Measurements from ENCODE around the gene PPP4R3A.
A peak's percentile ranks its signal among the peaks of the same experiment; 100 is the strongest.
"Not testable (repeated sequence)": the region's sequence is repeated elsewhere in the genome, so short reads cannot be mapped to it uniquely, and the experiment has no call there.

Gene PPP4R3A

DNA sequence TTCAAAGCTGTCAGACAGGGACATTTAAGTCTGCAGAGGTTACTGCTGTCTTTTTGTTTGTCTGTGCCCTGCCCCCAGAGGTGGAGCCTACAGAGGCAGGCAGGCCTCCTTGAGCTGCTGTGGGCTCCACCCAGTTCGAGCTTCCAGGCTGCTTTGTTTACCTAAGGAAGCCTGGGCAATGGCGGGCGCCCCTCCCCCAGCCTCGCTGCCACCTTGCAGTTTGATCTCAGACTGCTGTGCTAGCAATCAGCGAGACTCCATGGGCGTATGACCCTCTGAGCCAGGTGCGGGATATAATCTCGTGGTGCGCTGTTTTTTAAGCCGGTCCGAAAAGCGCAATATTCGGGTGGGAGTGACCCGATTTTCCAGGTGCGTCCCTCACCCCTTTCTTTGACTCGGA, 73.8 kb downstream of the PPP4R3A start:
- not testable (repeated sequence) for DNase-seq

- DNase-seq, result no peak
These were observed 80.7 kb downstream of the PPP4R3A start for GRCh38 chr14:91429385-91429784.

DNA sequence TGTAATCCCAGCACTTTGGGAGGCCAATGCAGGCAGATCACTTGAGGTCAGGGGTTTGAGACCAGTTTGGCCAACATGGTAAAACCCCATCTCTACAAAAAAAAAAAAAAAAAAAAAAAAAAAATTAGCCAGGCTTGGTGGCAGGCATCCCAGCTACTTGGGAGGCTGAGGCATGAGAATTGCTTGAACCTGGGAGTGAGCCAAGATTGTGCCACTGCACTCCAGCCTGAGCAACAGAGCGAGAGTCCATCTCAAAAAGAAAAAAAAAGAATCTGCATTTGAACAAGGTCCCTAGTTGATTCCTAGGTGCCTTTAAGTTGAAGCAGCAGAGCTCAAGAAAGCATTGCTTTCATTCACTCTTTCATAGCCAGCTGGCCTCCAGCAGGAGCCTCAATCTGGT, 81.2 kb downstream of the PPP4R3A start:
- DNase-seq, result not testable (repeated sequence)

DNA sequence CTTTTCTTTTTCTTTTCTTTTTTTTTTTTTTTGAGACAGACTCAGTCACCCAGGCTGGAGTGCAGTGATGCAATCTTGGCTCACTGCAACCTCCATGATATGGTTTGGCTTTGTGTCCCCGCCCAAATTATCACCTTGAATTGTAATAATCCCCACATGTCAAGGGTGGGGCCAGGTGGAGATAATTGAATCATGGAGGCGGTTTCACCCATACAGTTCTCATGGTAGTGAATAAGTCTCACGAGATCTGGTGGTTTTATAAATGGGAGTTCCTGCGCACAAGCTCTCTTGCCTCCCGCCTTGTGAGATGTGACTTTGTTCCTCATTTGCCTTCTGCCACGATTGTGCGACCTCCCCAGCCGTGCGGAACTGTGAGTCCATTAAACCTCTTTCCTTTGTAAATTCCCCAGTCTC, 84.6 kb downstream of the PPP4R3A start:
- not testable (repeated sequence) for DNase-seq

GRCh38 chr14:91424813-91425530, 85.1 kb downstream of the PPP4R3A start:
- no peak for DNase-seq

- DNase-seq, result no peak
These were observed 89.4 kb downstream of the PPP4R3A start for GRCh38 chr14:91420686-91421085.

DNA sequence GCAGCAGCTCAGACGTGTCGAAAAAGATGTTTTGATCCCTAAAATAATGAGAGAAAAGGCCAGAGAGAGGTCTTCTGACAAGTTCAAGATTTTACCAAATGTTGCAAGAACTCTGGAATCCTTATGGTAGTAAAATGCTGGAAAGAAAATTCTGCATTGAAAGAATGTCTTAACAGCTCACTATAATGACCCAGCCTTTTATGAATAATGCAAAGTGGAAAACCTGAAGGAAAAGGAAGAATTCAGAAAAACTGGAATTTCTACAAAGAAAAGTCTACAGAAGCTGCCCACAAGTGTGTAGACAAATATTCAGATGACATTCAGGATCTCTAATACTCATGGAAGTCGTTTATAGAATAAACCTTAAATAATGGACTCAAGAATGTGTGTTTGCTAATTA, 90.7 kb downstream of the PPP4R3A start:
- no peak for DNase-seq

- no peak for DNase-seq
These were observed 91.1 kb downstream of the PPP4R3A start for GRCh38 chr14:91419044-91419397.

DNA sequence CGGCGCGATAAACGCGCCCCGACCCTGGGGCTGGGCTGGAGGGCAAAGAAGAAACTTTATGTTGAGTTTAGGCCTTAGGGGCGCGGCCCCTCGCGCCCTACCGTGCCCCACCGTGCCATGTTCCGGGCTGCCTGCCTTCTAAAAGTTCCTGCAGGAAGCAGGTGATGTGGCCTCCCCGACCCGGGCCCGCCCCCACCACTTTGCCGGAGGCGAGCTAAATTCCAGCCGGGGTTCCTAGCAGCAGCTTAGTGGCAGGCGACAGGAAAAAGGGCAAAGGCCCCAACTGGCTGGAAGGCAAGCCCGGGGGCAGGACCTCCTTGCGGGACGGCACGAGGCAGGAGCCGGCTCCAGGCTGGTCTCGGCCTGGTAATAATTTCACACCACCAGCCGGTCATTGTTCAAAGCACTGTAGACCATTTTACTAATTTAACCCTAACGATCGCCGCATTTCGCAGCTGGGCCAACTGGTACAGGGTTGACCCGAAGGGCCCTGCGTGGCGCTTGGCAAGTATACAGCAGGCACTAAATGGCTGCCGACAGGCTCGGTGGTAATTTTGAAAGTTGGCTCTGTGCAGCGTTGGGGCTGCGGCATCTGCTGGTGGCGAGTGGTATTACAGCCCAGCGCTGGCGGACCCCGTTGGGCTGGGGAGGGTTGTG, 91.6 kb downstream of the PPP4R3A start:
- DNase-seq, result peak; percentile 82

GRCh38 chr14:91417983-91418386, 92.1 kb downstream of the PPP4R3A start:
- peak; percentile 56 for DNase-seq

DNA sequence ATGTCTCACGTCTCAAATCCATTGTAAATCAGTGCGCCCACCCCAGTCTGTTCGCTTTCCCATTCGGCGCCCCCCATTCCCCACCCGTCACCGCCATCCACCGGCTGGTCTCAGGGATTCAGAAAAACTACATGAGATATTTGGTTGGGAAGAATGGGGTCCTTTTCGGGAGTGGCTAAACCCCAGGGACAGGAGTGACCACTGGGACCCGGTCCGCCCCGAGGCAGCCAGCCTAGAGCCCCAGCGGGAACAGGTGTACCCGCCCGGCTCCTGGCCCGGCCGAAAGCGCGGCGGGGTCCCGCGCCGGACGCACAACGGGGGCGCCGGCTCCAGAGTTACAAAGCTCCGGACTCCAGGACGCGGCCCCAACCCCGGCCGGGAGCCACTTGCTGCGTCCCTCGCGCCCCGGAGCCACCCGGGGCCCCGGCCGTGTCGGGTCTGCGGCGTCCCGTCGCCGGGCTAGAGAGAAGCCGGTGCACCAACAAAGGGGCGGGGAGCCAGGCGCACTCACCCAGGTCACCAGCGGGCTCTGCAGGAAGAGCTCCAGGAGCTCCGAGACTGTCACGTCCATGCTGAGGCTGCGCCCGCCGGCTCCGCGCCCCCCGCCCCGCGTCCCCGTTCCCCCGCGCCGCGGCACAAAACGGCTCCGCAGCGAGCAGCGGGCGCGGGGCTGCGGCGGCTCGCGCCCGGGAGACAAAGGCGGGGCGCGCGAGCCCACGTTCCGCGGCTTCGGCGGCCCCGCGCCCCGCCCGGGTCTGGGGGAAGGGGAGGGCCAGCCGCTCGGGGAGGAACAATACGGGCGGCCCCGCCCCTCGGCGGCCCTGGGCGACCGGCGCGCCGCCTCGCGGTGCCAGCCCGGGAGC, 92.8 kb downstream of the PPP4R3A start, which contains the start of gene CCDC88C:
Gene CCDC88C, minus strand, starts transcription at position 701 of the 863 bp plus-strand sequence. Its CDS starts 130 bp downstream, at position 571.
- peak; percentile 65 for DNase-seq

GRCh38 chr14:91416744-91417119, 93.4 kb downstream of the PPP4R3A start:
- no peak for DNase-seq

- peak; percentile 51 for DNase-seq
These were observed 94.0 kb downstream of the PPP4R3A start for GRCh38 chr14:91415794-91416743.

DNA sequence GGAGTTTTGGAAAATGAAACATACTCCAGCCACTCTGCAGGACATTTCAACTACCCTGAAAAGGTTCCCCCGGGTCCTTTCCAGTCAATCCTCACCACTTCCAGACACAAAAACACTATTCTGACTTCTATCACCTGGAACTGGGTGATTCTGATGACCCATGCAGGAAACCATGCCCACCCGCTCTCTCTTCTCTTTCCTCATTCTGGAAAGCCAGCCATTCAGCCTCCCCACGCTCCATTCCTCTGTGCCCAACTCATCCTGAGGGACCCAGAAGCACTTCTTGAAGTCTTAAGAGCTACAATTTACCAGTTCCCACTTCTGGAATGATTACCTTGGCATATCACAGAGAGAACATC, 95.7 kb downstream of the PPP4R3A start:
- DNase-seq, result no peak

GRCh38 chr14:91413547-91414474, 96.3 kb downstream of the PPP4R3A start:
- DNase-seq, result peak; percentile 52

DNA sequence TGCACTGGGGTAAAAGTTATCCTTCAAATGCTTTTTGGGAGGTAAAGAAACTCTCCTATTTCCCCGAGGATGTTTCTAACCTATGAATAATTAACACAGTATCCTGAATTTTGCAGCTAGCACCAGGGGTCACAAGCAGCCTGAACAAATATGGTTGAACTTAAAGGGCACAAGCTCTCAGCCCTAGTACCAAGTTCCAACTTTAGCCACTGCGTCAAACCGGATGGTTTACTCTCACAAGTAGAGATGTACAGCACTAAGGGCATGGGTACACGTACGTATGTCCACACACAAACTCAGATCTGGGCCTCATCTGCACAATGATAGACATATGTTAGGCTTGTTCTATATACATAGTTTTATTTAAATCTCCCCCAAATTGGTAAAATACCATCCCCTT, 97.2 kb downstream of the PPP4R3A start:
- DNase-seq, result no peak

DNA sequence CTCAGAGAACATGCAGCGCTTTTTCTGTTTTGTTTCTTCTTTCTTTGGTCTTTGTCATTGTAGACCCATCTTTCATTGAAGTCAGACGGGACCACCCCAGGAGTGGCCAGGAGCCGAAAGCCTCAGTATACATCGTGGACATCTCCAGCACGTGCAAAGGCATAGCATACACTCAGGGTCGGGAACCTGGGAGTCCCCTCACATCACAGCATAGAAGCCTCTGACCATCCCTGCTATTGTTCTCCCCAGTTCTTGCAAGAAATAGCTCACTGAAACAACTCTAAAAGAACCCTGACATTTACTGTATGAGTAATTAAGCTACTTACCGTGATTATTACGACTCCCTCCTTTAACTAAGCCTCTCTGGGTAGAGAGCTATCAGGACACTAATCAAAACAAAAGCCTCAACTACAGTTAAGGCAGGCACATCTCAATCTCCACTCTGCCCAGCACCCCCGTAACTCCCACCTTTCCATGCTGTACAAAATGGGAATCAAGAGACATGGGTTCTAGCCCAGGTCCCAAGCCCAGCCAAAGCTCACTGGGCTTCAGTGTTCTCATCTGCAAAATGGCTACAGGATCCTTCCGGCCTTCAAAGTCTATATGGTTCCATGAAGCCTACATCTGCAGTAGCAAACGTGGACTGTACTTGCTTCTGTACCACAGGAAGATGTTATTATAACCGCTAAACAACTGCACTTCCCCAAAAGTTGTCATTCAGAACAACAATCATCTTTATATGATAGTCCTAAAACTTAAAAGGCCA, 99.2 kb downstream of the PPP4R3A start:
- DNase-seq, result no peak

DNA sequence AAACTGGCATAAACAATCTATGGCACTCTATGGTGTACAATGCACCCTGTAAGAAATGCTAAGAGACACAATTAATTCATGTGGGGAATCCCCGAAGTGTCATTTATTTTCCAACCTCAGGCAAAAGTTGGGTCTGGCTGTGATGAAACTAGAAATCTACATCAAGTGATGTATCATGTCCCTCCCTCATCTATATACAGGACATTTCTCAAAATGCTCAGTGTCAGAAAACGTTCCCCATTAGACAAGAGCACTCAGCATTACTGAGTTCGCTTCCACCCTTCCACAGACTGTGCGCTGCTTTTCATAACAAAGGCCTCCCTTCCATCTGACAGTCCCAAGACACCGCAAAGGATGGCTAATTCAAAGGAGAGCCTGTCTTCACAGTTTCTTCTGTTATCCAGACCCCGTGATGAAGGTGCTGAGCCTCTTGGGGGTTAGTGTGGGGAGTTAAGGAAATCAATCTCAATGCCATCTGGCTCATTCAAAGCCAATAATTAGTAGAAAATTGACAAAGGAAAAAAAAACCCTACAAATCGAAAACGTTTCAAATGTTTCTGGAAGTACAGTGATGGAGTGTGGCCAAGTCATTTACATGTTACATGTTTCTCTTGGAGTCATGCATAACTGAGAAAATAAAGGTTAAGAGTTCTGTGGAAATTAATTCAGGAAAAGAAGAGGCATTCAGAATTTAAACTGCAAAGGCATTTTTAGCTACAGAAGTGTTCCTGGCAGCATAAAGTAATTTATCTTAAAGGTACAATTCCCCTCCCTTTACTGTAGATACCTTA, 100.0 kb downstream of the PPP4R3A start:
- DNase-seq, result peak; percentile 12

DNA sequence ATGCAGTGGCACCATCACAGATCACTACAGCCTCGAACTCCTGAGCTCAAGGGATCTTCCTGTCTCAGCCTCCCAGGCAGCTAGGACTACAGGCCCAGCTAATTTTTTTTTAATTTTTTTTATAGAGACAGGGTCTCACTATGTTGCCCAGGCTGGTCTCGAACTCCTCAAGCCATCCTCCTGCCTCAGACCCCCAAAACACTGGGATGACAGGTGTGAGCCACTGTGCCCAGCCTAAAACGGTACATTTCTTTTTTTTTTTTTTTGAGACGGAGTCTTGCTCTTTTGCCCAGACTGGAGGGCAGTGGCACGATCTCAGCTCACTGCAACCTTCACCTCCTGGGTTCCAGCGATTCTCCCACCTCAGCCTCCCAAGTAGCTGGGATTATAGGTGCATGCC, 100.9 kb downstream of the PPP4R3A start:
- not testable (repeated sequence) for DNase-seq
